Measurements from ENCODE around the gene ATP2C2.
"Not testable (repeated sequence)": the region's sequence is repeated elsewhere in the genome, so short reads cannot be mapped to it uniquely, and the experiment has no call there.

ATP2C2 gene

DNA sequence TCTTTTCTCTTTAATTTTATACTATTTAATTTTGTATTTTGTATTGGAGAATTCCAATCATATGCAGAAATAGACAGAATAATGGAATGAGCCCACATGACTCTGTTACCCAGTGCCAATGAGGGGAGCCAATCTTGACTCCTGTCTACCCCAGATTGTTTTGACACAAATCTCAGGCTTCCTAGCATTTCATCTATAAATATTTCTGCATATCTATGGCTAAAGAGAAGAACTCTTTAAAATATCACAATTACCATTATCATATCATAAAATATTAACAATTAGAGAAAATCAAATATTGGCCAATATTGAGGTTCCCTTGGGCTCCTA lies 23.7 kb downstream of the ATP2C2 start:
- H4K20me1 ChIP-seq (ENCODE audit: insufficient read depth, low read length) = no peaks in the 10 kb centered on the region
- H3K9ac ChIP-seq (ENCODE audit: low read depth, low read length) = no peak overlapping the region
- H3K27ac ChIP-seq (ENCODE audit: low read length) = no peak overlapping the region
- no peaks in the 10 kb centered on the region for H3K9me3 ChIP-seq (ENCODE audit: insufficient read depth, low read length, severe bottlenecking)
- H3K4me3 ChIP-seq (ENCODE audit: low read depth in 1 of 2, low read length in 2 of 2) = no peak overlapping the region
- no peak overlapping the region for H2AFZ ChIP-seq (ENCODE audit: low read depth, low read length)
- no peak overlapping the region for H3K4me2 ChIP-seq (ENCODE audit: insufficient read depth, low read length)
- ATAC-seq (ENCODE audit: insufficient read depth, low read depth) (no peak), DNase-seq (no peak)
- TF ChIP-seq, protein P1, sequence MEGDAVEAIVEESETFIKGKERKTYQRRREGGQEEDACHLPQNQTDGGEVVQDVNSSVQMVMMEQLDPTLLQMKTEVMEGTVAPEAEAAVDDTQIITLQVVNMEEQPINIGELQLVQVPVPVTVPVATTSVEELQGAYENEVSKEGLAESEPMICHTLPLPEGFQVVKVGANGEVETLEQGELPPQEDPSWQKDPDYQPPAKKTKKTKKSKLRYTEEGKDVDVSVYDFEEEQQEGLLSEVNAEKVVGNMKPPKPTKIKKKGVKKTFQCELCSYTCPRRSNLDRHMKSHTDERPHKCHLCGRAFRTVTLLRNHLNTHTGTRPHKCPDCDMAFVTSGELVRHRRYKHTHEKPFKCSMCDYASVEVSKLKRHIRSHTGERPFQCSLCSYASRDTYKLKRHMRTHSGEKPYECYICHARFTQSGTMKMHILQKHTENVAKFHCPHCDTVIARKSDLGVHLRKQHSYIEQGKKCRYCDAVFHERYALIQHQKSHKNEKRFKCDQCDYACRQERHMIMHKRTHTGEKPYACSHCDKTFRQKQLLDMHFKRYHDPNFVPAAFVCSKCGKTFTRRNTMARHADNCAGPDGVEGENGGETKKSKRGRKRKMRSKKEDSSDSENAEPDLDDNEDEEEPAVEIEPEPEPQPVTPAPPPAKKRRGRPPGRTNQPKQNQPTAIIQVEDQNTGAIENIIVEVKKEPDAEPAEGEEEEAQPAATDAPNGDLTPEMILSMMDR (IDR thresholded peaks at IDR 0.05; ENCODE audit: borderline replicate concordance, extremely low read depth, low read length, poor library complexity, severe bottlenecking) = no peak
- no peak for TF ChIP-seq EZH2 (IDR thresholded peaks at IDR 0.05; ENCODE audit: borderline replicate concordance, low read depth, low read length, severe bottlenecking)
- no peaks in the 10 kb centered on the region for H3K79me2 ChIP-seq (ENCODE audit: insufficient read depth, low read length)
- no peaks in the 10 kb centered on the region for H3K36me3 ChIP-seq (ENCODE audit: insufficient read depth, low read length)
- H3K27me3 ChIP-seq (ENCODE audit: insufficient read depth, low read length, poor library complexity) = peaks cover 5% of the 10 kb centered on the region
- H3K4me1 ChIP-seq (ENCODE audit: insufficient read depth, low read length) = no peaks in the 10 kb centered on the region

DNA sequence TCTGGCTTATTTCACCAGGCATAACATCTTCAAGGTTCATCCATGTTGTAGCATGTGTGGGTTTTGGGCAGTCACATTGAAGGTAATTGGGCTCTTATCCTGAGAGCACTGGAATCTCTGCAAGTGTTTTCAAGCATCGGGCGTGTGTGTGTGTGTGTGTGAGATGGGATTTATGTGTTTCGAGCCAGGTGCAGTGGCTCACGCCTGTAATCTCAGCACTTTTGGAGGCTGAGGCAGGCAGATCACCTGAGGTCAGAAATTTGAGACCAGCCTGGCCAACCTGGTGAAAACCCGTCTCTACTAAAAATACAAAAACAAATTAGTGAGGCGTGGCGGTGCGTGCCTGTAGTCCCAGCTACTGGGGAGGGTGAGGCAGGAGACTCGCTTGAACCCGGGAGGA lies 27.7 kb downstream of the ATP2C2 start:
- DNase-seq; H3K36me3 ChIP-seq (ENCODE audit: insufficient read depth, low read length); H4K20me1 ChIP-seq (ENCODE audit: insufficient read depth, low read length); H3K9me3 ChIP-seq (ENCODE audit: insufficient read depth, low read length, severe bottlenecking); H3K27me3 ChIP-seq (ENCODE audit: insufficient read depth, low read length, poor library complexity); H2AFZ ChIP-seq (ENCODE audit: low read depth, low read length); H3K4me1 ChIP-seq (ENCODE audit: insufficient read depth, low read length); H3K79me2 ChIP-seq (ENCODE audit: insufficient read depth, low read length); H3K4me2 ChIP-seq (ENCODE audit: insufficient read depth, low read length); H3K4me3 ChIP-seq (ENCODE audit: low read depth in 1 of 2, low read length in 2 of 2); H3K9ac ChIP-seq (ENCODE audit: low read depth, low read length); ATAC-seq (ENCODE audit: insufficient read depth, low read depth); H3K27ac ChIP-seq (ENCODE audit: low read length): not testable (repeated sequence)

DNA sequence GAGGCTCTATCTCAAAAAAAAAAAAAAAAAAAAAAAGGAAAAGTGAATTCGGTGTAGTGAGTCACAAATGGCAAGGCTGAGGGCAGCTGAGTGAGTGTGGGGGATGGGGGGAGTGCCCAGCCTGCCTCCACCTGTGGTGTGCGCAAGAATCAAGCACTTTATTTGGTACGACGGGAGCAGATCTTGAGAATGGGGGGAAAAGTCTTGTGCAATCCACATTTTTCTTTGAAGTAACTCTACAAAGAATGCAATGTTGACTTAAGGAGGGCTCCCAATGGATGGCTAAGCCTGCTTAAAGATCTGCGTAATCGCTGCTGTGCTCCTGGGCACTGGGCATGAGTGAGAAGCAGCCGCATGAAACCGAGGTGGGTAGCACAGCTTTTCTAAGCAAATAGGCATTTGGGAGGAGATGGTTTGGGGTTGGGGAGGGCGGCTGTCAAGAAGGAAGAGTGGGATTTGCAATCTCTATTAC lies 28.2 kb downstream of the ATP2C2 start:
- no peaks in the 10 kb centered on the region for H4K20me1 ChIP-seq (ENCODE audit: insufficient read depth, low read length)
- H3K4me1 ChIP-seq (ENCODE audit: insufficient read depth, low read length) = no peaks in the 10 kb centered on the region
- ATAC-seq (ENCODE audit: insufficient read depth, low read depth) (no peak), DNase-seq (no peak)
- H3K27me3 ChIP-seq (ENCODE audit: insufficient read depth, low read length, poor library complexity) = peaks cover 4% of the 10 kb centered on the region
- H3K9ac ChIP-seq (ENCODE audit: low read depth, low read length) = no peak overlapping the region
- H3K27ac ChIP-seq (ENCODE audit: low read length) = no peak overlapping the region
- TF ChIP-seq, protein P1 (IDR thresholded peaks at IDR 0.05; ENCODE audit: borderline replicate concordance, extremely low read depth, low read length, poor library complexity, severe bottlenecking) = no peak
- TF ChIP-seq EZH2 (IDR thresholded peaks at IDR 0.05; ENCODE audit: borderline replicate concordance, low read depth, low read length, severe bottlenecking) = no peak
- H3K4me2 ChIP-seq (ENCODE audit: insufficient read depth, low read length) = no peak overlapping the region
- H3K36me3 ChIP-seq (ENCODE audit: insufficient read depth, low read length) = no peaks in the 10 kb centered on the region
- H3K9me3 ChIP-seq (ENCODE audit: insufficient read depth, low read length, severe bottlenecking) = no peaks in the 10 kb centered on the region
- no peaks in the 10 kb centered on the region for H3K79me2 ChIP-seq (ENCODE audit: insufficient read depth, low read length)
- H2AFZ ChIP-seq (ENCODE audit: low read depth, low read length) = no peak overlapping the region
- H3K4me3 ChIP-seq (ENCODE audit: low read depth in 1 of 2, low read length in 2 of 2) = no peak overlapping the region

DNA sequence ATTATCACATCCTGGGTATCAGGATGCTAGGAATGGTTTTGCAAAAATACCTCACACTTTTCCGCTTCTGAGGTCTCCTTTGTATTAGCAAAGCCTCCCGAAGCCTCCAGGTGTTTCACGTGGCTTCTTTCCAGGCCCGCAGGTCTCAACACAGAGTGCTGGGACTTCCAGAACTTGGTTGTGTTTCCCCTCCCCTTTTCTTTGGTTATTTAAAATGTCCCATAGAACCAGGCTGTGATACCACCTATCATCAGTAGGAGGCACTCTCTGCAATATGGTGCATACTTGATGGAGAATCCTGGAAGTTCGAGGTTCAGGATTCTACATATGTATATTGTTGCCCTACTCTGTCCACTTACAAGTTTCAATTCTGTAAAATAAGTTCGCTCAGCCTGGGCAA lies 28.8 kb downstream of the ATP2C2 start:
- Histone ChIP-seq H3K27me3 (ENCODE audit: insufficient read depth, low read length, poor library complexity) (peaks cover 3% of the 10 kb centered on the region), H3K27ac (ENCODE audit: low read length) (no peak overlapping the region), H3K36me3 (ENCODE audit: insufficient read depth, low read length) (no peaks in the 10 kb centered on the region), H3K79me2 (ENCODE audit: insufficient read depth, low read length) (no peaks in the 10 kb centered on the region), H3K4me2 (ENCODE audit: insufficient read depth, low read length) (no peak overlapping the region), H3K9ac (ENCODE audit: low read depth, low read length) (no peak overlapping the region), H3K4me3 (ENCODE audit: low read depth in 1 of 2, low read length in 2 of 2) (no peak overlapping the region), H3K4me1 (ENCODE audit: insufficient read depth, low read length) (no peaks in the 10 kb centered on the region), H4K20me1 (ENCODE audit: insufficient read depth, low read length) (no peaks in the 10 kb centered on the region), H3K9me3 (ENCODE audit: insufficient read depth, low read length, severe bottlenecking) (no peaks in the 10 kb centered on the region), H2AFZ (ENCODE audit: low read depth, low read length) (no peak overlapping the region)
- DNase-seq (no peak), ATAC-seq (ENCODE audit: insufficient read depth, low read depth) (no peak)
- TF ChIP-seq, protein P1 (IDR thresholded peaks at IDR 0.05; ENCODE audit: borderline replicate concordance, extremely low read depth, low read length, poor library complexity, severe bottlenecking) = peak; percentile 52
- no peak for TF ChIP-seq EZH2 (IDR thresholded peaks at IDR 0.05; ENCODE audit: borderline replicate concordance, low read depth, low read length, severe bottlenecking)
